ENCODE results near the gene EEF1A1.
A peak's percentile ranks its signal among the peaks of the same experiment; 100 is the strongest.
"Not testable (repeated sequence)": the region's sequence is repeated elsewhere in the genome, so short reads cannot be mapped to it uniquely, and the experiment has no call there.

The EEF1A1 gene

GRCh38 chr6:73520688-73521350, at the start of gene EEF1A1:
EEF1A1 (minus strand) TSS chr6:73521032; CDS start chr6:73520026, 1,006 bp downstream.
- DNase-seq (ENCODE audit: low spot score): peak; percentile 99

- no peak for DNase-seq (ENCODE audit: low spot score)
Observed at GRCh38 chr6:73569121-73569520, 48.3 kb upstream of the EEF1A1 start.

- no peak for DNase-seq (ENCODE audit: low spot score)
Observed at GRCh38 chr6:73566954-73567591, 46.2 kb upstream of the EEF1A1 start.

- not testable (repeated sequence) for DNase-seq (ENCODE audit: low spot score)
Observed at GRCh38 chr6:73566486-73566871, 45.6 kb upstream of the EEF1A1 start.

- no peak for DNase-seq (ENCODE audit: low spot score)
Observed at GRCh38 chr6:73565767-73566485, 45.1 kb upstream of the EEF1A1 start.

GRCh38 chr6:73564578-73565345, 43.9 kb upstream of the EEF1A1 start:
- no peak for DNase-seq (ENCODE audit: low spot score)

- no peak for DNase-seq (ENCODE audit: low spot score)
Observed at GRCh38 chr6:73562558-73562957, 41.7 kb upstream of the EEF1A1 start.

GRCh38 chr6:73560853-73561407, 40.1 kb upstream of the EEF1A1 start:
- no peak for DNase-seq (ENCODE audit: low spot score)

GRCh38 chr6:73560182-73560732, 39.4 kb upstream of the EEF1A1 start:
- DNase-seq (ENCODE audit: low spot score): no peak

GRCh38 chr6:73559399-73559794, 38.6 kb upstream of the EEF1A1 start:
- not testable (repeated sequence) for DNase-seq (ENCODE audit: low spot score)

GRCh38 chr6:73558624-73559398, 38.0 kb upstream of the EEF1A1 start:
- DNase-seq (ENCODE audit: low spot score): no peak

GRCh38 chr6:73556836-73557235, 36.0 kb upstream of the EEF1A1 start:
- peak; percentile 26 for DNase-seq (ENCODE audit: low spot score)

- not testable (repeated sequence) for DNase-seq (ENCODE audit: low spot score)
Observed at GRCh38 chr6:73555380-73555949, 34.6 kb upstream of the EEF1A1 start.

GRCh38 chr6:73551115-73551514, 30.3 kb upstream of the EEF1A1 start:
- DNase-seq (ENCODE audit: low spot score): not testable (repeated sequence)

- DNase-seq (ENCODE audit: low spot score): no peak
Observed at GRCh38 chr6:73548458-73549446, 27.9 kb upstream of the EEF1A1 start.

GRCh38 chr6:73547036-73547435, 26.2 kb upstream of the EEF1A1 start:
- DNase-seq (ENCODE audit: low spot score): no peak

GRCh38 chr6:73542891-73543290, 22.1 kb upstream of the EEF1A1 start:
- DNase-seq (ENCODE audit: low spot score): no peak

- not testable (repeated sequence) for DNase-seq (ENCODE audit: low spot score)
Observed at GRCh38 chr6:73542481-73542880, 21.6 kb upstream of the EEF1A1 start.

GRCh38 chr6:73538116-73538779, 17.4 kb upstream of the EEF1A1 start:
- no peak for DNase-seq (ENCODE audit: low spot score)
